ENCODE data around the gene CD9.

Gene CD9

GRCh38 chr12:6222078-6222654 is 22.0 kb downstream of the CD9 start:
- no peak for DNase-seq

- DNase-seq: no peak
Observed at GRCh38 chr12:6223545-6223944, 23.3 kb downstream of the CD9 start.

- DNase-seq: no peak
Observed at GRCh38 chr12:6224550-6224949, 24.4 kb downstream of the CD9 start.

GRCh38 chr12:6225630-6226001 is 25.4 kb downstream of the CD9 start:
- no peak for DNase-seq

- DNase-seq: no peak
Observed at GRCh38 chr12:6226002-6226678, 25.9 kb downstream of the CD9 start.

GRCh38 chr12:6226679-6227051 is 26.5 kb downstream of the CD9 start:
- DNase-seq: no peak

- DNase-seq: no peak
Observed at GRCh38 chr12:6228535-6229223, 28.5 kb downstream of the CD9 start.

- no peak for DNase-seq
Observed at GRCh38 chr12:6229224-6230218, 29.3 kb downstream of the CD9 start.

GRCh38 chr12:6230321-6231110 is 30.3 kb downstream of the CD9 start:
- peak; percentile 76 for DNase-seq

- DNase-seq: peak; percentile 18
Observed at GRCh38 chr12:6231359-6232268, 31.4 kb downstream of the CD9 start.

GRCh38 chr12:6233121-6233971 is 33.1 kb downstream of the CD9 start:
- DNase-seq: no peak

- DNase-seq: no peak
Observed at GRCh38 chr12:6234214-6234613, 34.0 kb downstream of the CD9 start.

- DNase-seq: no peak
Observed at GRCh38 chr12:6234906-6235305, 34.7 kb downstream of the CD9 start.

- DNase-seq: no peak
Observed at GRCh38 chr12:6235499-6235898, 35.3 kb downstream of the CD9 start.

- no peak for DNase-seq
Observed at GRCh38 chr12:6235906-6236640, 35.9 kb downstream of the CD9 start.

- DNase-seq: no peak
Observed at GRCh38 chr12:6236641-6236940, 36.4 kb downstream of the CD9 start.

GRCh38 chr12:6237830-6238229 is 37.6 kb downstream of the CD9 start:
- no peak for DNase-seq

- no peak for DNase-seq
Observed at GRCh38 chr12:6238875-6239274, 38.7 kb downstream of the CD9 start.

- no peak for DNase-seq
Observed at GRCh38 chr12:6241495-6241894, 41.3 kb downstream of the CD9 start.

- no peak for DNase-seq
Observed at GRCh38 chr12:6249580-6249979, 49.4 kb downstream of the CD9 start.
